Activated B cell treated with CpG ODN at 0.5 μM for 24 hours (primary cell): Measurements from ENCODE around the gene OSBPL3. TPM values are rescaled to one million over a fixed set of nuclear protein-coding genes. Genes with fewer than 3 reads are reported as not detected.

Source experiments
- ATAC-seq: fragments of 200-7000 bp; cut with Tn5 transposase; one replicate; pipeline ENCODE4 v1.10.0; 2021; ENCODE audit warnings: low read depth, mild to moderate bottlenecking, moderate library complexity
- CTCF ChIA-PET: fragments of 350-600 bp; sonication (Branson Sonifier 250); formaldehyde crosslinking; loops from one replicate; lab custom pipeline; 2021; ENCODE audit warnings: antibody characterized with exemption; lab: Charles Lee
- POLR2A ChIA-PET: fragments of 350-600 bp; sonication (Branson Sonifier 250); formaldehyde crosslinking; loops from one replicate; lab custom pipeline; 2021; ENCODE audit warnings: antibody characterized with exemption; lab: Charles Lee
- DNase-seq: peaks from one replicate; pipeline ENCODE4 v3.0.0; 2022
- H3K27ac Mint-ChIP-seq: one replicate; pipeline ENCODE4 v1.8.0; 2020; ENCODE audit warnings: mixed read lengths
- H3K27me3 Mint-ChIP-seq: one replicate; pipeline ENCODE4 v1.8.0; 2021; ENCODE audit warnings: mixed read lengths
- H3K36me3 Mint-ChIP-seq: one replicate; pipeline ENCODE4 v1.8.0; 2021; ENCODE audit warnings: low read depth, mixed read lengths
- H3K4me1 Mint-ChIP-seq: one replicate; pipeline ENCODE4 v1.8.0; 2021; ENCODE audit warnings: mixed read lengths
- H3K4me3 Mint-ChIP-seq: one replicate; pipeline ENCODE4 v1.8.0; 2020; ENCODE audit warnings: mild to moderate bottlenecking, mixed read lengths
- H3K9me3 Mint-ChIP-seq: one replicate; pipeline ENCODE4 v1.8.0; 2020; ENCODE audit warnings: mixed read lengths
- CTCF ChIP-seq: fragments of 200-600 bp; IDR thresholded peaks from one replicate; pipeline ENCODE4 v1.8.0; 2022; ENCODE audit warnings: antibody characterized with exemption, mild to moderate bottlenecking
- intact Hi-C: fragments of 100-400 bp; cut with micrococcal nuclease; formaldehyde crosslinking; loops from one replicate; pipeline ENCODE4 v1.15.1; 2024
- total RNA-seq: library from RNA; stranded (reverse); gene quantifications from 2 replicates; pipeline ENCODE4 v1.2.3, GENCODE V29; 2022

OSBPL3 gene
- total RNA-seq, 1 donor from 2014 or later, result 33.3 TPM

GRCh38 chr7:24980534-24981170, 674 bp upstream of the OSBPL3 start:
- Mint-ChIP-seq H3K4me3 (peak overlapping the region; percentile 98), H3K27ac (peak overlapping the region; percentile 94), H3K27me3 (no peaks in the 10 kb centered on the region), H3K9me3 (no peaks in the 10 kb centered on the region), H3K36me3 (peaks cover 11% of the 10 kb centered on the region), H3K4me1 (peaks cover 51% of the 10 kb centered on the region)
- no peak for TF ChIP-seq CTCF
- ATAC-seq, result peak; percentile 38
- DNase-seq, result no peak
- CTCF ChIA-PET, result interaction anchor here (0.8 to 7.0 kb wide), 8 partner anchors 17 to 168 kb away, joined by 3 to 85 read pairs (median 9); no protein-coding TSS in a partner anchor
- intact Hi-C loops, result loop anchor here (1.0 to 10.0 kb wide), 12 partner anchors 17 to 1884 kb away; partner anchors contain the start of genes CCDC126, CYCS, PALS2 and SKAP2
- POLR2A ChIA-PET, result interaction anchor here (0.5 to 5.4 kb wide), 11 partner anchors 12 to 159 kb away, joined by 3 to 55 read pairs (median 5); no protein-coding TSS in a partner anchor

GRCh38 chr7:24979470-24979862, 512 bp downstream of the OSBPL3 start:
- peak; percentile 64 for DNase-seq
- peak; percentile 29 for ATAC-seq
- Mint-ChIP-seq H3K4me3 (peak overlapping the region; percentile 98), H3K36me3 (peaks cover 11% of the 10 kb centered on the region), H3K27ac (peak overlapping the region; percentile 78), H3K4me1 (peaks cover 53% of the 10 kb centered on the region), H3K27me3 (no peaks in the 10 kb centered on the region), H3K9me3 (no peaks in the 10 kb centered on the region)
- ChIA-PET CTCF (interaction anchor here (0.6 to 7.0 kb wide), 28 partner anchors 8 to 167 kb away, joined by 3 to 85 read pairs (median 4); no protein-coding TSS in a partner anchor), POLR2A (interaction anchor here (0.6 to 5.4 kb wide), 17 partner anchors 12 to 158 kb away, joined by 3 to 55 read pairs (median 5); partner anchors contain the start of gene CYCS)
- intact Hi-C loops, result no loop called here
- no peak for TF ChIP-seq CTCF

- no peak for TF ChIP-seq CTCF
- Mint-ChIP-seq H3K27ac (peak overlapping the region; percentile 78), H3K4me3 (peak overlapping the region; percentile 98), H3K9me3 (no peaks in the 10 kb centered on the region), H3K27me3 (no peaks in the 10 kb centered on the region), H3K36me3 (peaks cover 11% of the 10 kb centered on the region), H3K4me1 (peaks cover 53% of the 10 kb centered on the region)
- POLR2A ChIA-PET, result interaction anchor here (0.7 to 5.4 kb wide), 16 partner anchors 11 to 158 kb away, joined by 3 to 55 read pairs (median 6); partner anchors contain the start of gene CYCS
- DNase-seq, result no peak
- ATAC-seq, result no peak
- intact Hi-C loops, result no loop called here
- CTCF ChIA-PET, result interaction anchor here (0.6 to 7.0 kb wide), 26 partner anchors 8 to 167 kb away, joined by 3 to 85 read pairs (median 4); no protein-coding TSS in a partner anchor
These were observed 1.0 kb downstream of the OSBPL3 start for GRCh38 chr7:24978843-24979469.

GRCh38 chr7:24975644-24976260, 4.2 kb downstream of the OSBPL3 start:
- Mint-ChIP-seq H3K27me3 (no peaks in the 10 kb centered on the region), H3K36me3 (peaks cover 6% of the 10 kb centered on the region), H3K27ac (no peak overlapping the region), H3K4me3 (no peak overlapping the region), H3K9me3 (no peaks in the 10 kb centered on the region), H3K4me1 (peaks cover 36% of the 10 kb centered on the region)
- ChIA-PET CTCF (interaction anchor here (7.0 kb wide), 1 partner anchor 155 kb away, joined by 85 read pairs; no protein-coding TSS in a partner anchor), POLR2A (no interaction called here)
- TF ChIP-seq CTCF, result no peak
- DNase-seq, result no peak
- intact Hi-C loops, result no loop called here
- ATAC-seq, result no peak
